Loucy (cell line): ENCODE measurements around the gene RPL26.

Source experiments
- CTCF ChIP-seq: fragments of 200-600 bp; sonication (generic); conservative IDR thresholded peaks from 2 replicates; pipeline ENCODE4 v1.5.1; 2014; ENCODE audit warnings: mild to moderate bottlenecking, antibody characterized with exemption, low read length
- EZH2phosphoT487 ChIP-seq: fragments of 200-600 bp; IDR thresholded peaks from 2 replicates; pipeline ENCODE4 v1.6.1; 2018; ENCODE audit warnings: antibody characterized with exemption, mild to moderate bottlenecking, moderate library complexity, borderline replicate concordance

- TF ChIP-seq CTCF (no peak), EZH2phosphoT487 (no peak)
Measured at GRCh38 chr17:8339540-8339939, 43.5 kb downstream of the RPL26 start, which contains the start of gene ODF4.
